VCaP (cell line): ENCODE data around the gene FBXO10.
"Not testable (repeated sequence)": the region's sequence is repeated elsewhere in the genome, so short reads cannot be mapped to it uniquely, and the experiment has no call there.

ENCODE experiments used
- H3K27ac ChIP-seq: fragments of 450-650 bp; 2 replicates; pipeline ENCODE4 v1.5.1; 2017
- CTCF ChIP-seq: fragments of 450-650 bp; conservative IDR thresholded peaks from 2 replicates; pipeline ENCODE4 v1.5.1; 2017; ENCODE audit warnings: mild to moderate bottlenecking, moderate library complexity

The FBXO10 gene

GRCh38 chr9:37511016-37512010, 64.9 kb downstream of the FBXO10 start:
- no peak overlapping the region for H3K27ac ChIP-seq
- TF ChIP-seq CTCF: 0 out of 2 replicates have a peak, but pooled peaks have one; percentile 6

GRCh38 chr9:37510053-37510452, 66.1 kb downstream of the FBXO10 start:
- not testable (repeated sequence) for H3K27ac ChIP-seq

- no peak overlapping the region for H3K27ac ChIP-seq
- no peak for TF ChIP-seq CTCF
These were observed 66.6 kb downstream of the FBXO10 start for GRCh38 chr9:37509536-37509935.

- no peak overlapping the region for H3K27ac ChIP-seq
- 0 out of 2 replicates have a peak, but pooled peaks have one; percentile 11 for TF ChIP-seq CTCF
These were observed 67.4 kb downstream of the FBXO10 start for GRCh38 chr9:37508834-37509206.

- TF ChIP-seq CTCF: no peak
- H3K27ac ChIP-seq: no peak overlapping the region
These were observed 67.9 kb downstream of the FBXO10 start for GRCh38 chr9:37508135-37508833.

GRCh38 chr9:37507566-37508134, 68.5 kb downstream of the FBXO10 start:
- no peak overlapping the region for H3K27ac ChIP-seq
- no peak for TF ChIP-seq CTCF

GRCh38 chr9:37504605-37505004, 71.6 kb downstream of the FBXO10 start:
- no peak for TF ChIP-seq CTCF
- H3K27ac ChIP-seq: no peak overlapping the region
